Effector memory CD8-positive, alpha-beta T cell (primary cell): ENCODE measurements around the gene ZNF438.

Source experiments
- ATAC-seq: fragments of 150-1000 bp; cut with Tn5 transposase; replicated peaks from 2 replicates; pipeline ENCODE4 v1.10.0; 2021; ENCODE audit warnings: mild to moderate bottlenecking, moderate library complexity
- DNase-seq, 3 experiments: peaks; one replicate each; pipeline ENCODE4 v3.0.0; 2021
- H3K27ac Mint-ChIP-seq, 2 donors: one replicate each; pipeline ENCODE4 v1.8.0; 2022; ENCODE audit warnings: mild to moderate bottlenecking in 2 of 2, mixed read lengths in 2 of 2, moderate library complexity in 2 of 2
- H3K27me3 Mint-ChIP-seq, 2 donors: one replicate each; pipeline ENCODE4 v1.8.0; 2022; ENCODE audit warnings: mixed read lengths in 2 of 2
- H3K36me3 Mint-ChIP-seq: one replicate; pipeline ENCODE4 v1.8.0; 2022; ENCODE audit warnings: mild to moderate bottlenecking, moderate library complexity, mixed read lengths; ENCODE audit not compliant: insufficient read depth
- H3K4me1 Mint-ChIP-seq, 2 donors: one replicate each; pipeline ENCODE4 v1.8.0; 2022; ENCODE audit warnings: low read depth in 2 of 2, mixed read lengths in 2 of 2
- H3K4me3 Mint-ChIP-seq, 2 donors: one replicate each; pipeline ENCODE4 v1.8.0; 2022; ENCODE audit warnings: mild to moderate bottlenecking in 2 of 2, mixed read lengths in 2 of 2, moderate library complexity in 2 of 2
- H3K9me3 Mint-ChIP-seq, 2 donors: one replicate each; pipeline ENCODE4 v1.8.0; 2022; ENCODE audit warnings: mixed read lengths in 2 of 2
- total RNA-seq, 9 experiments: gene quantifications; one replicate each; lab custom pipeline; 2026; lab: John Stamatoyannopoulos, UW

The ZNF438 gene
- total RNA-seq = 3.1 to 10.0 (median 4.7) reads per million in 9 experiments

GRCh38 chr10:31031558-31032257 lies at the start of gene ZNF438:
Gene ZNF438, minus strand, starts transcription at chr10:31031865. Its CDS starts 154,831 bp downstream, at chr10:30877034.
- DNase-seq (peak; percentile 93 to 96 (median 95)), ATAC-seq (peak; percentile 76)
- peaks cover 14% of the 10 kb centered on the region for H3K36me3 Mint-ChIP-seq
- H3K4me3 Mint-ChIP-seq = peak within 1 kb of the TSS; percentile 90 to 95
- H3K27me3 Mint-ChIP-seq = no peaks in the 10 kb centered on the region
- H3K27ac Mint-ChIP-seq = peak within 1 kb of the TSS; percentile 97 to 99
- H3K9me3 Mint-ChIP-seq = no peaks in the 10 kb centered on the region
- peaks cover 6 to 10% of the 10 kb centered on the region in 2 donors for H3K4me1 Mint-ChIP-seq

GRCh38 chr10:31076610-31076988 lies 44.9 kb upstream of the ZNF438 start:
- no peak overlapping the region for H3K4me3 Mint-ChIP-seq
- H3K27ac Mint-ChIP-seq = no peak overlapping the region
- peaks cover 41 to 65% of the 10 kb centered on the region in 2 donors for H3K27me3 Mint-ChIP-seq
- H3K36me3 Mint-ChIP-seq = peaks cover under 1% of the 10 kb centered on the region
- no peaks in the 10 kb centered on the region for H3K9me3 Mint-ChIP-seq
- DNase-seq = no peak
- H3K4me1 Mint-ChIP-seq = no peaks in the 10 kb centered on the region
- no peak for ATAC-seq

GRCh38 chr10:31075881-31076609 lies 44.4 kb upstream of the ZNF438 start:
- DNase-seq (no peak), ATAC-seq (no peak)
- Mint-ChIP-seq H3K36me3 (no peaks in the 10 kb centered on the region), H3K4me1 (peaks cover 0 to 1% of the 10 kb centered on the region in 2 donors), H3K4me3 (no peak overlapping the region), H3K27me3 (peaks cover 45 to 68% of the 10 kb centered on the region in 2 donors), H3K27ac (no peak overlapping the region), H3K9me3 (no peaks in the 10 kb centered on the region)

GRCh38 chr10:31075434-31075833 lies 43.8 kb upstream of the ZNF438 start:
- H3K4me3 Mint-ChIP-seq = no peak overlapping the region
- DNase-seq = no peak

GRCh38 chr10:31074722-31075086 lies 43.0 kb upstream of the ZNF438 start:
- Mint-ChIP-seq H3K9me3 (no peaks in the 10 kb centered on the region), H3K27ac (no peak overlapping the region), H3K4me3 (no peak overlapping the region), H3K36me3 (no peaks in the 10 kb centered on the region), H3K27me3 (peaks cover 47 to 70% of the 10 kb centered on the region in 2 donors), H3K4me1 (peaks cover 0 to 1% of the 10 kb centered on the region in 2 donors)
- DNase-seq (no peak), ATAC-seq (no peak)

More at GRCh38 chr10:31075434-31075833, 43.8 kb upstream of the ZNF438 start:
- H3K27ac Mint-ChIP-seq = no peak overlapping the region
- H3K27me3 Mint-ChIP-seq = peaks cover 42 to 68% of the 10 kb centered on the region in 2 donors
- H3K36me3 Mint-ChIP-seq = no peaks in the 10 kb centered on the region
- peaks cover 0 to 1% of the 10 kb centered on the region in 2 donors for H3K4me1 Mint-ChIP-seq
- no peaks in the 10 kb centered on the region for H3K9me3 Mint-ChIP-seq
- ATAC-seq = no peak

- no peaks in the 10 kb centered on the region for H3K36me3 Mint-ChIP-seq
- no peak for ATAC-seq
- no peak overlapping the region for H3K27ac Mint-ChIP-seq
- H3K9me3 Mint-ChIP-seq = no peaks in the 10 kb centered on the region
- peaks cover 0 to 1% of the 10 kb centered on the region in 2 donors for H3K4me1 Mint-ChIP-seq
- H3K4me3 Mint-ChIP-seq = no peak overlapping the region
- peaks cover 52 to 75% of the 10 kb centered on the region in 2 donors for H3K27me3 Mint-ChIP-seq
- DNase-seq = no peak
Observed at GRCh38 chr10:31073996-31074721, 42.5 kb upstream of the ZNF438 start.

- H3K4me1 Mint-ChIP-seq = peaks cover 0 to 1% of the 10 kb centered on the region in 2 donors
- no peaks in the 10 kb centered on the region for H3K36me3 Mint-ChIP-seq
- ATAC-seq = no peak
- DNase-seq = no peak
- H3K27me3 Mint-ChIP-seq = peaks cover 51 to 79% of the 10 kb centered on the region in 2 donors
- no peaks in the 10 kb centered on the region for H3K9me3 Mint-ChIP-seq
- no peak overlapping the region for H3K4me3 Mint-ChIP-seq
- no peak overlapping the region for H3K27ac Mint-ChIP-seq
Observed at GRCh38 chr10:31073211-31073610, 41.5 kb upstream of the ZNF438 start.

GRCh38 chr10:31072451-31072850 lies 40.8 kb upstream of the ZNF438 start:
- Mint-ChIP-seq H3K9me3 (no peaks in the 10 kb centered on the region), H3K36me3 (no peaks in the 10 kb centered on the region), H3K4me3 (no peak overlapping the region), H3K27me3 (peaks cover 47 to 83% of the 10 kb centered on the region in 2 donors), H3K4me1 (peaks cover 0 to 1% of the 10 kb centered on the region in 2 donors), H3K27ac (no peak overlapping the region)
- ATAC-seq (no peak), DNase-seq (no peak)

GRCh38 chr10:31071232-31072005 lies 39.8 kb upstream of the ZNF438 start:
- H3K9me3 Mint-ChIP-seq = no peaks in the 10 kb centered on the region
- no peak overlapping the region for H3K27ac Mint-ChIP-seq
- H3K4me3 Mint-ChIP-seq = no peak overlapping the region
- peaks cover 0 to 1% of the 10 kb centered on the region in 2 donors for H3K4me1 Mint-ChIP-seq
- H3K36me3 Mint-ChIP-seq = no peaks in the 10 kb centered on the region
- ATAC-seq = no peak
- no peak for DNase-seq
- H3K27me3 Mint-ChIP-seq = peaks cover 54 to 86% of the 10 kb centered on the region in 2 donors

- DNase-seq (no peak), ATAC-seq (no peak)
- H3K4me3 Mint-ChIP-seq = no peak overlapping the region
- no peak overlapping the region for H3K27ac Mint-ChIP-seq
- peaks cover 0 to 1% of the 10 kb centered on the region in 2 donors for H3K4me1 Mint-ChIP-seq
- H3K9me3 Mint-ChIP-seq = no peaks in the 10 kb centered on the region
- peaks cover 57 to 89% of the 10 kb centered on the region in 2 donors for H3K27me3 Mint-ChIP-seq
- H3K36me3 Mint-ChIP-seq = no peaks in the 10 kb centered on the region
Observed at GRCh38 chr10:31070691-31071090, 39.0 kb upstream of the ZNF438 start.

GRCh38 chr10:31070025-31070424 lies 38.4 kb upstream of the ZNF438 start:
- no peak overlapping the region for H3K27ac Mint-ChIP-seq
- DNase-seq (no peak), ATAC-seq (no peak)
- no peaks in the 10 kb centered on the region for H3K36me3 Mint-ChIP-seq
- H3K9me3 Mint-ChIP-seq = no peaks in the 10 kb centered on the region
- no peak overlapping the region for H3K4me3 Mint-ChIP-seq
- peaks cover 57 to 96% of the 10 kb centered on the region in 2 donors for H3K27me3 Mint-ChIP-seq
- H3K4me1 Mint-ChIP-seq = peaks cover 0 to 1% of the 10 kb centered on the region in 2 donors

- no peaks in the 10 kb centered on the region for H3K9me3 Mint-ChIP-seq
- peaks cover 0 to 1% of the 10 kb centered on the region in 2 donors for H3K4me1 Mint-ChIP-seq
Observed at GRCh38 chr10:31069411-31069810, 37.7 kb upstream of the ZNF438 start.

GRCh38 chr10:31064348-31064747 lies 32.7 kb upstream of the ZNF438 start:
- H3K27me3 Mint-ChIP-seq = peaks cover 50 to 92% of the 10 kb centered on the region in 2 donors
- ATAC-seq = no peak
- no peaks in the 10 kb centered on the region for H3K9me3 Mint-ChIP-seq
- H3K4me3 Mint-ChIP-seq = no peak overlapping the region
- no peak for DNase-seq
- H3K27ac Mint-ChIP-seq = no peak overlapping the region
- H3K4me1 Mint-ChIP-seq = no peaks in the 10 kb centered on the region
- H3K36me3 Mint-ChIP-seq = peaks cover 3% of the 10 kb centered on the region

More at GRCh38 chr10:31069411-31069810, 37.7 kb upstream of the ZNF438 start:
- Mint-ChIP-seq H3K4me3 (no peak overlapping the region), H3K27me3 (peaks cover 60 to 96% of the 10 kb centered on the region in 2 donors), H3K36me3 (no peaks in the 10 kb centered on the region), H3K27ac (no peak overlapping the region)
- no peak for ATAC-seq
- DNase-seq = no peak
